Esophagus squamous epithelium (tissue), 5 donors: Measurements from ENCODE around the gene DNTTIP2. TPM values are rescaled to one million over a fixed set of nuclear protein-coding genes. Genes with fewer than 3 reads are reported as not detected.
A peak's percentile ranks its signal among the peaks of the same experiment; 100 is the strongest.

ENCODE experiments used
- DNase-seq: peaks from one replicate; lab custom pipeline; 2025; lab: John Stamatoyannopoulos, UW
- H3K27ac ChIP-seq, 4 donors: fragments of 200-600 bp; sonication (generic); one replicate each; pipeline ENCODE4 v1.5.1; 2016 to 2019; ENCODE audit warnings: mild to moderate bottlenecking in 1 of 4
- H3K27me3 ChIP-seq, 4 donors: fragments of 200-600 bp; sonication (generic); 1 replicate in 3 of 4; 2 replicates in 1 of 4; pipeline versions ENCODE4 v1.5.1 to v1.6.0; 2017 to 2021; ENCODE audit warnings: antibody characterized with exemption in 1 of 4
- H3K36me3 ChIP-seq, 3 donors: fragments of 200-600 bp; sonication (generic); one replicate each; pipeline ENCODE4 v1.5.1; 2016 to 2019
- H3K4me1 ChIP-seq, 3 donors: fragments of 200-600 bp; sonication (generic); one replicate each; pipeline ENCODE4 v1.5.1; 2017 to 2019
- H3K4me3 ChIP-seq, 4 donors: fragments of 200-600 bp; sonication (generic); 1 replicate in 3 of 4; 2 replicates in 1 of 4; pipeline ENCODE4 v1.5.1; 2016 to 2019; ENCODE audit warnings: mild to moderate bottlenecking in 2 of 4, moderate library complexity in 1 of 4
- H3K9me3 ChIP-seq, 3 donors: fragments of 200-600 bp; sonication (generic); one replicate each; pipeline ENCODE4 v1.5.1; 2016 to 2019
- CTCF ChIP-seq, 6 experiments: fragments of 450-650 bp in 4 of 6; fragments of 200-600 bp in 2 of 6; sonication (generic) in 2 of 6; IDR thresholded peaks; one replicate each; pipeline ENCODE4 v1.5.1; 2016 to 2019; ENCODE audit warnings: antibody characterized with exemption in 6 of 6, mild to moderate bottlenecking in 4 of 6, moderate library complexity in 4 of 6
- POLR2A ChIP-seq, 4 donors: fragments of 450-650 bp; IDR thresholded peaks; one replicate each; pipeline ENCODE4 v1.6.1; 2017; ENCODE audit warnings: antibody characterized with exemption in 4 of 4, mild to moderate bottlenecking in 4 of 4, moderate library complexity in 3 of 4
- WGBS, 2 donors: methylation state at CpG; one replicate each; pipeline ENCODE4 v1.1.5; 2018; 5-methylcytosine and 5-hydroxymethylcytosine counted together
- intact Hi-C: fragments of 100-400 bp; cut with DNase I; formaldehyde crosslinking; loops from one replicate; pipeline ENCODE4 v1.15.0; 2022
- total RNA-seq, 4 donors: library from RNA; depleted of rRNA; stranded (reverse); fragments of >200 nt; gene quantifications; one replicate each; pipeline ENCODE4 v1.1.0, GENCODE V29; 2016
- donor health status: DM: yes; HTN: yes; CAD: no.

Gene DNTTIP2
- total RNA-seq, 4 donors from 2014 or later, result 20.8 to 42.2 (median 35.7) TPM

GRCh38 chr1:93906480-93906879 lies 27.5 kb upstream of the DNTTIP2 start:
- peaks cover 11 to 54% (median 11%) of the 10 kb centered on the region in 3 donors for H3K4me1 ChIP-seq
- WGBS, 2 donors, result 77 to 93% methylated on average over 3 of the region's 3 CpGs
- intact Hi-C loops, result no loop called here
- no peak overlapping the region for H3K27ac ChIP-seq
- peaks cover 0 to 2% (median 0%) of the 10 kb centered on the region in 3 donors for H3K36me3 ChIP-seq
- H3K27me3 ChIP-seq, result no peaks in the 10 kb centered on the region
- TF ChIP-seq CTCF (IDR thresholded peaks at IDR 0.05) (no peak), POLR2A (IDR thresholded peaks at IDR 0.05) (no peak)
- H3K4me3 ChIP-seq, result peak overlapping the region in 1 of 4 donors; percentile 4
- no peak for DNase-seq
- no peaks in the 10 kb centered on the region for H3K9me3 ChIP-seq

- no peak overlapping the region for H3K4me3 ChIP-seq
- peaks cover 11 to 54% (median 11%) of the 10 kb centered on the region in 3 donors for H3K4me1 ChIP-seq
- WGBS, 2 donors, result 84 to 93% methylated on average over 2 of the region's 2 CpGs
- H3K27me3 ChIP-seq, result no peaks in the 10 kb centered on the region
- H3K36me3 ChIP-seq, result peaks cover 0 to 9% (median 0%) of the 10 kb centered on the region in 3 donors
- TF ChIP-seq POLR2A (IDR thresholded peaks at IDR 0.05) (no peak), CTCF (IDR thresholded peaks at IDR 0.05) (no peak)
- H3K27ac ChIP-seq, result no peak overlapping the region
- no peaks in the 10 kb centered on the region for H3K9me3 ChIP-seq
- intact Hi-C loops, result no loop called here
- DNase-seq, result no peak
Observed at GRCh38 chr1:93905734-93906133, 26.7 kb upstream of the DNTTIP2 start.

GRCh38 chr1:93905051-93905450 lies 26.0 kb upstream of the DNTTIP2 start:
- Histone ChIP-seq H3K4me3 (no peak overlapping the region), H3K4me1 (peaks cover 11 to 54% (median 11%) of the 10 kb centered on the region in 3 donors), H3K9me3 (no peaks in the 10 kb centered on the region), H3K27ac (peak overlapping the region in 2 of 4 donors; percentile 17 to 23), H3K27me3 (no peaks in the 10 kb centered on the region), H3K36me3 (peaks cover 0 to 13% (median 0%) of the 10 kb centered on the region in 3 donors)
- no peak for DNase-seq
- TF ChIP-seq POLR2A (IDR thresholded peaks at IDR 0.05) (no peak), CTCF (IDR thresholded peaks at IDR 0.05) (no peak)
- intact Hi-C loops, result no loop called here
- WGBS, 2 donors, result 75% methylated on average over 1 of the region's 1 CpG; no CpG with 5 or more reads in 1 of the 2 donors

- TF ChIP-seq CTCF (IDR thresholded peaks at IDR 0.05), result no peak
- TF ChIP-seq POLR2A (IDR thresholded peaks at IDR 0.05), result no peak
- peak overlapping the region in 2 of 4 donors; percentile 7 to 35 for H3K27ac ChIP-seq
- 44 to 84% methylated on average over 2 of the region's 2 CpGs for WGBS, 2 donors
- H3K9me3 ChIP-seq, result no peaks in the 10 kb centered on the region
- intact Hi-C loops, result no loop called here
- no peaks in the 10 kb centered on the region for H3K27me3 ChIP-seq
- peaks cover 0 to 21% (median 0%) of the 10 kb centered on the region in 3 donors for H3K36me3 ChIP-seq
- H3K4me1 ChIP-seq, result peaks cover 11 to 49% (median 11%) of the 10 kb centered on the region in 3 donors
- H3K4me3 ChIP-seq, result no peak overlapping the region
- no peak for DNase-seq
Observed at GRCh38 chr1:93904228-93904627, 25.2 kb upstream of the DNTTIP2 start.

- intact Hi-C loops, result no loop called here
- no peak for DNase-seq
- Histone ChIP-seq H3K27ac (no peak overlapping the region), H3K27me3 (no peaks in the 10 kb centered on the region), H3K36me3 (peaks cover 0 to 40% (median 0%) of the 10 kb centered on the region in 3 donors), H3K4me1 (peaks cover 0 to 26% (median 0%) of the 10 kb centered on the region in 3 donors), H3K4me3 (no peak overlapping the region), H3K9me3 (no peaks in the 10 kb centered on the region)
- TF ChIP-seq POLR2A (IDR thresholded peaks at IDR 0.05), result no peak
- TF ChIP-seq CTCF (IDR thresholded peaks at IDR 0.05), result no peak
- 95 to 97% methylated on average over 3 of the region's 3 CpGs for WGBS, 2 donors
Observed at GRCh38 chr1:93900723-93901504, 21.9 kb upstream of the DNTTIP2 start.
